Lower leg skin (tissue), 4 donors: ENCODE results near the gene ZAR1L. TPM values are rescaled to one million over a fixed set of nuclear protein-coding genes. Genes with fewer than 3 reads are reported as not detected.

Source experiments
- DNase-seq, 2 donors: peaks; one replicate each; pipeline ENCODE4 v3.0.0-alpha.2; 2019; ENCODE audit warnings: low spot score in 2 of 2
- H3K4me3 ChIP-seq: fragments of 200-600 bp; sonication (generic); 2 replicates; pipeline ENCODE4 v1.5.1; 2017; ENCODE audit warnings: mild to moderate bottlenecking, low read depth; ENCODE audit not compliant: poor library complexity, severe bottlenecking
- CTCF ChIP-seq, 3 donors: fragments of 450-650 bp; IDR thresholded peaks; one replicate each; pipeline ENCODE4 v1.5.1; 2016; ENCODE audit warnings: antibody characterized with exemption in 3 of 3, mild to moderate bottlenecking in 3 of 3, moderate library complexity in 2 of 3
- POLR2A ChIP-seq, 2 donors: fragments of 450-650 bp; IDR thresholded peaks; one replicate each; pipeline ENCODE4 v1.6.1; 2016 to 2017; ENCODE audit warnings: antibody characterized with exemption in 2 of 2, mild to moderate bottlenecking in 1 of 2, moderate library complexity in 1 of 2
- WGBS, 2 donors: methylation state at CpG; one replicate each; pipeline ENCODE4 v1.1.5; 2018; 5-methylcytosine and 5-hydroxymethylcytosine counted together
- intact Hi-C: fragments of 100-400 bp; cut with DNase I; formaldehyde crosslinking; loops from one replicate; pipeline ENCODE4 v1.15.0; 2023; ENCODE audit warnings: low total_unique reads
- total RNA-seq, 4 donors: library from RNA; depleted of rRNA; stranded (reverse); fragments of >200 nt; gene quantifications; one replicate each; pipeline ENCODE4 v1.1.0, GENCODE V29; 2016

ZAR1L gene
- total RNA-seq, 4 donors from 2014 or later = not detected

GRCh38 chr13:32282096-32282711 lies 33.0 kb downstream of the ZAR1L start:
- TF ChIP-seq POLR2A (IDR thresholded peaks at IDR 0.05) (no peak), CTCF (IDR thresholded peaks at IDR 0.05) (no peak)
- no peak for DNase-seq
- no peak overlapping the region for H3K4me3 ChIP-seq
- 61 to 64% methylated on average over 2 of the region's 2 CpGs for WGBS, 2 donors
- intact Hi-C loops = no loop called here

GRCh38 chr13:32281096-32281495 lies 34.1 kb downstream of the ZAR1L start:
- no peak for DNase-seq
- no peak for TF ChIP-seq CTCF (IDR thresholded peaks at IDR 0.05)
- no peak for TF ChIP-seq POLR2A (IDR thresholded peaks at IDR 0.05)
- intact Hi-C loops = no loop called here
- WGBS, 2 donors = 78 to 94% methylated on average over 1 of the region's 1 CpG
- H3K4me3 ChIP-seq = no peak overlapping the region

GRCh38 chr13:32278426-32278825 lies 36.7 kb downstream of the ZAR1L start:
- no peak for TF ChIP-seq CTCF (IDR thresholded peaks at IDR 0.05)
- TF ChIP-seq POLR2A (IDR thresholded peaks at IDR 0.05) = no peak
- 80 to 84% methylated on average over 3 of the region's 3 CpGs for whole genome bisulfite sequencing, 2 donors
- no peak overlapping the region for H3K4me3 ChIP-seq
- intact Hi-C loops = no loop called here
- no peak for DNase-seq

GRCh38 chr13:32277839-32278238 lies 37.3 kb downstream of the ZAR1L start:
- intact Hi-C loops = no loop called here
- TF ChIP-seq POLR2A (IDR thresholded peaks at IDR 0.05) = no peak
- no peak for TF ChIP-seq CTCF (IDR thresholded peaks at IDR 0.05)
- WGBS, 2 donors = 38 to 95% methylated on average over 1 of the region's 1 CpG
- no peak for DNase-seq
- H3K4me3 ChIP-seq = no peak overlapping the region

- WGBS, 2 donors = 84 to 85% methylated on average over 4 of the region's 4 CpGs
- no peak for DNase-seq
- intact Hi-C loops = no loop called here
Observed at GRCh38 chr13:32272021-32272683, 43.0 kb downstream of the ZAR1L start.

More at GRCh38 chr13:32272021-32272683, 43.0 kb downstream of the ZAR1L start:
- TF ChIP-seq POLR2A (IDR thresholded peaks at IDR 0.05) = no peak
- TF ChIP-seq CTCF (IDR thresholded peaks at IDR 0.05) = no peak
- no peak overlapping the region for H3K4me3 ChIP-seq
